HL-60 (cell line): ENCODE data around the gene EGFLAM.

Experiments
- CTCF ChIP-seq: IDR thresholded peaks from one replicate; pipeline ENCODE4 v1.5.1; 2011; ENCODE audit warnings: low read length, control low read depth, inconsistent platforms; ENCODE audit not compliant: insufficient read depth
- POLR2AphosphoS5 ChIP-seq: IDR thresholded peaks from 2 replicates; pipeline ENCODE4 v1.6.1; 2012; ENCODE audit warnings: low read depth
- SPI1 ChIP-seq: IDR thresholded peaks from 2 replicates; pipeline ENCODE4 v1.6.1; 2012; ENCODE audit warnings: low read depth, mild to moderate bottlenecking, borderline replicate concordance
- TF ChIP-seq, protein P1 (sequence below): IDR thresholded peaks from 2 replicates; pipeline ENCODE4 v1.6.1; 2012; ENCODE audit warnings: low read depth; ENCODE audit not compliant: insufficient replicate concordance

DNA sequence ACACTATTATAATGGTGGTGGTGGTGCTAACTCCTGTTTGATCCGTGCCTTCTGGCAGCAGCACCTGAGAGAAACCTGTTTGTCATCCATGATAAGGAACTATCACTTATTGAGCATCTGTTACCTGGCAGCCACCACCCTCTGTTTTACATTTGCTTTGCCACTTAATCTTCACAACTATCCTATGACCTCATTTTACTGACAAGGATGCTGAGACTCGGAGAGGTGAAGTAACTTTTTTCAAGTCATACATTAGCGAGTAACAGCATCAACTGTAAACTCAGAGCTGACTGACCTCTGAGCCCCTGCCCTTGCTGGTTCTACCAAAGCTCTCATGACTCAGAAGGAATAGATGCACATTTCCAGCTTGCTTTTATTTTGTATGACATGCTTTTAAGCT is 81.1 kb downstream of the EGFLAM start:
- TF ChIP-seq CTCF = no peak
- no peak for TF ChIP-seq POLR2AphosphoS5
- no peak for TF ChIP-seq SPI1
- TF ChIP-seq, protein P1, sequence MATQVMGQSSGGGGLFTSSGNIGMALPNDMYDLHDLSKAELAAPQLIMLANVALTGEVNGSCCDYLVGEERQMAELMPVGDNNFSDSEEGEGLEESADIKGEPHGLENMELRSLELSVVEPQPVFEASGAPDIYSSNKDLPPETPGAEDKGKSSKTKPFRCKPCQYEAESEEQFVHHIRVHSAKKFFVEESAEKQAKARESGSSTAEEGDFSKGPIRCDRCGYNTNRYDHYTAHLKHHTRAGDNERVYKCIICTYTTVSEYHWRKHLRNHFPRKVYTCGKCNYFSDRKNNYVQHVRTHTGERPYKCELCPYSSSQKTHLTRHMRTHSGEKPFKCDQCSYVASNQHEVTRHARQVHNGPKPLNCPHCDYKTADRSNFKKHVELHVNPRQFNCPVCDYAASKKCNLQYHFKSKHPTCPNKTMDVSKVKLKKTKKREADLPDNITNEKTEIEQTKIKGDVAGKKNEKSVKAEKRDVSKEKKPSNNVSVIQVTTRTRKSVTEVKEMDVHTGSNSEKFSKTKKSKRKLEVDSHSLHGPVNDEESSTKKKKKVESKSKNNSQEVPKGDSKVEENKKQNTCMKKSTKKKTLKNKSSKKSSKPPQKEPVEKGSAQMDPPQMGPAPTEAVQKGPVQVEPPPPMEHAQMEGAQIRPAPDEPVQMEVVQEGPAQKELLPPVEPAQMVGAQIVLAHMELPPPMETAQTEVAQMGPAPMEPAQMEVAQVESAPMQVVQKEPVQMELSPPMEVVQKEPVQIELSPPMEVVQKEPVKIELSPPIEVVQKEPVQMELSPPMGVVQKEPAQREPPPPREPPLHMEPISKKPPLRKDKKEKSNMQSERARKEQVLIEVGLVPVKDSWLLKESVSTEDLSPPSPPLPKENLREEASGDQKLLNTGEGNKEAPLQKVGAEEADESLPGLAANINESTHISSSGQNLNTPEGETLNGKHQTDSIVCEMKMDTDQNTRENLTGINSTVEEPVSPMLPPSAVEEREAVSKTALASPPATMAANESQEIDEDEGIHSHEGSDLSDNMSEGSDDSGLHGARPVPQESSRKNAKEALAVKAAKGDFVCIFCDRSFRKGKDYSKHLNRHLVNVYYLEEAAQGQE = no peak
